T-helper 1 cell treated with Interleukin-12 subunit alpha and Interleukin-12 subunit beta and Interleukin-4 antibody, amounts not matched to agents 30 μg/mL and 1 μg/mL, for 36 hours (primary cell): ENCODE data around the gene MRPL2.

Experiments
- H3K27ac Mint-ChIP-seq: one replicate; pipeline ENCODE4 v1.8.0; 2021; ENCODE audit warnings: mild to moderate bottlenecking, mixed read lengths
- H3K27me3 Mint-ChIP-seq: one replicate; pipeline ENCODE4 v1.8.0; 2021; ENCODE audit warnings: low read depth, mixed read lengths
- H3K36me3 Mint-ChIP-seq: one replicate; pipeline ENCODE4 v1.8.0; 2021; ENCODE audit warnings: low read depth, mixed read lengths
- H3K4me1 Mint-ChIP-seq: one replicate; pipeline ENCODE4 v1.8.0; 2021; ENCODE audit warnings: low read depth, mixed read lengths
- H3K4me3 Mint-ChIP-seq: one replicate; pipeline ENCODE4 v1.8.0; 2021; ENCODE audit warnings: mild to moderate bottlenecking, moderate library complexity, mixed read lengths
- H3K9me3 Mint-ChIP-seq: one replicate; pipeline ENCODE4 v1.8.0; 2021; ENCODE audit warnings: mixed read lengths

Gene MRPL2

DNA sequence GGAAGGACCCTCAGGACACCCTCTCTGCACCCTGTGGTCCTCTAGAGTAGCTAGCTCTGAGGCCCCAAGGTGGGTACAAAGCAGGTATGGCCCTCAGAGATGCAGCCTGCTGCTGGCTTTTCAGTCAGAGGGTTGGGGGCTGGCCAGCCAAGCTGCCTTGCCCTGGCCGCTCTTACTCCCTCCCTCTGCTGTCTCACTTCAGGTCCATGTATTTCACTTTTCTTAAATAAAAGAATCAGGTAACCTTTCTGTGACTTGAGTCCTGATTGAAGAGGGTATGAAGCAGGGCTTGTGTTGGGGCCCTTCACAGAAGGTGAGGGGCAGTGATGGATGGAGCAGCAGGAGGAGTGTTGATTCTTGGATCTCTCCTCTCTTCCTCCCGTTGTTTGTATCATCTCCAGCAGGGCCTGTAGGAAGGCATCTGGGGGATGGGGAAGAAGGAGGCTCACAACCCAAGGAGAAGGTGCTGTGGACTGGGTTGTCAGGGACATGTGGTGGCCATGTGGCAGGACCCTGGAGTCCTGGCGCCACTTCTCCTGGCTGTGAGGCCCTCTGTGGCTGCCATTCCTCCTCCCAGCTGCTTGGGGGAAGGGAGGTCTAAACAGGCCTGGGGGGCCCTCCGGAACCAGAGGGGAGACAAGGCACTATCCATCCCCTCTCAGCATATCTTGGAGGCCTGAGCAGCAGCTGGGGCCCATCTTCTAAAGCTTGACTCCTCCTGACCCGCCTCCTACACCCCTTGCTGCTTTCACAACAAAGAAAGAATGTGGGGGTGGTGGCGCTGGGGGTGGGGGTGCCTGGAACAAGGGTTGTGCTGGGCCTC lies 15.8 kb upstream of the MRPL2 start:
- no peak overlapping the region for H3K27ac Mint-ChIP-seq
- peaks cover 36% of the 10 kb centered on the region for H3K27me3 Mint-ChIP-seq
- no peak overlapping the region for H3K4me3 Mint-ChIP-seq
- no peaks in the 10 kb centered on the region for H3K9me3 Mint-ChIP-seq
- H3K36me3 Mint-ChIP-seq: peaks cover 3% of the 10 kb centered on the region
- H3K4me1 Mint-ChIP-seq: peaks cover 4% of the 10 kb centered on the region

DNA sequence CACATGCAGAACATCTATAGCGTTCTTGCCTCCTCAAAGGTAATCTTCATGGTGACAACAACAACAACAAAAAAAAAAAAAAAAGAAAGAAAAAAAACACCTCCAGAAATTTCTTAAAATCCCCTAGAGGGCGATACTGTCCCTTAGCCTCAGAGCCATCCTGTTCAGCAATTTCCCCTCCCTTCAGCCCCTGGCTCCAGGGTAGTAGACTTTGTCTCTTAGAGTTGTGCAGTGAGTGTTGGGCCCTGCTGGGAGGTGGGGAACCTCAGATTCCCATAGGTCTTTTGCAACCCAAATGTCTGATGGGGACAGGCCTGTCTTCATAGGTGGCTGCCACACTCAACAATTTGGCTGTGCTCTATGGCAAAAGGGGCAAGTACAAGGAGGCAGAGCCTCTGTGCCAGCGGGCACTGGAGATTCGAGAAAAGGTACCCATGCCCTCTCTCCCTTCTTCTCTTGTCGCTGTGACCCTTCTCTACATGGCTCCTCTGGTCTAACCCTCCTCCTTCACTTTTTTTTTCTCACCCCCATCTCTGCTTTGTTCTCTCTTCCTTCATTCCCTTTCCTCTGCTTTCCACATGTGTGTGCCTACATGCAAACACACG lies 10.9 kb upstream of the MRPL2 start:
- Mint-ChIP-seq H3K27ac (no peak overlapping the region), H3K36me3 (peaks cover 3% of the 10 kb centered on the region)

DNA sequence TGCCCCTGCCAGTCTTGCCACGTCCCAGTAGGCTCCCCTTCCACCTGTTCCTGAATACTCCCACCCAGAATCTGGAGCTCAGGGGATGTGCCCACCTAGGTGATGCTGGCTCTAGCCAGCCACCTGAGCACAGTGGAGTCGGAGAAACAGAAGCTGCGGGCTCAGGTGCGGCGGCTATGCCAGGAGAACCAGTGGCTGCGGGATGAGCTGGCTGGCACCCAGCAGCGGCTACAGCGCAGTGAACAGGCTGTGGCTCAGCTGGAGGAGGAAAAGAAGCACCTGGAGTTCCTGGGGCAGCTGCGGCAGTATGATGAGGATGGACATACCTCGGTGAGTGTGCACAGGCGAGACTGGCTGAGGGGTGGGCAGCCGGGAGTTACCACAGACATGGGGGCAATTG lies 3.6 kb upstream of the MRPL2 start:
- H3K9me3 Mint-ChIP-seq: no peaks in the 10 kb centered on the region
- H3K4me3 Mint-ChIP-seq: no peak overlapping the region
- peaks cover 6% of the 10 kb centered on the region for H3K36me3 Mint-ChIP-seq
- H3K27ac Mint-ChIP-seq: no peak overlapping the region
- no peaks in the 10 kb centered on the region for H3K27me3 Mint-ChIP-seq
- peaks cover 23% of the 10 kb centered on the region for H3K4me1 Mint-ChIP-seq

More for the DNA sequence above, 10.9 kb upstream of the MRPL2 start:
- no peak overlapping the region for H3K4me3 Mint-ChIP-seq
- H3K9me3 Mint-ChIP-seq: no peaks in the 10 kb centered on the region
- peaks cover 4% of the 10 kb centered on the region for H3K27me3 Mint-ChIP-seq
- peaks cover 4% of the 10 kb centered on the region for H3K4me1 Mint-ChIP-seq

DNA sequence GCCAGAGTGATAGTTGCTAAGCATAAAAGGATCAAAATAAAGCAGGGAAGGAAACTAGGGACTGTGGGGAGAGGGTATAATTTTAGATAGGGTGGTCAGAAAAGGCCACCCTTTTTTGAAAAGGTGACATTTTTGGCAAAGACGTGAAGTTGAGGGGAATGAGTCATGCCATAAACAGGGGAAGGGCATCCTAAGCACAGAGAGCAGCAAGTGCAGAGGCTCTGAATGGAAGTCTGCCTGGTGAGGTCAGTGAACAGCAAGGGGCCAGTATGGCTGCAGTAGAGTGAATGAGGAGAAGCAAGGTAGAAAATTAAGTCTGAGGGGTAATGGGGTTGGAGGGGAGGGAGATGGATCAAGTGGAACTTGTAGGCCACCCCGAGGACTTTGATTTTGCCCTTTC lies 2.6 kb upstream of the MRPL2 start:
- Mint-ChIP-seq H3K36me3 (peaks cover 9% of the 10 kb centered on the region), H3K27ac (no peak overlapping the region), H3K27me3 (no peaks in the 10 kb centered on the region), H3K9me3 (no peaks in the 10 kb centered on the region), H3K4me3 (no peak overlapping the region), H3K4me1 (peaks cover 23% of the 10 kb centered on the region)

DNA sequence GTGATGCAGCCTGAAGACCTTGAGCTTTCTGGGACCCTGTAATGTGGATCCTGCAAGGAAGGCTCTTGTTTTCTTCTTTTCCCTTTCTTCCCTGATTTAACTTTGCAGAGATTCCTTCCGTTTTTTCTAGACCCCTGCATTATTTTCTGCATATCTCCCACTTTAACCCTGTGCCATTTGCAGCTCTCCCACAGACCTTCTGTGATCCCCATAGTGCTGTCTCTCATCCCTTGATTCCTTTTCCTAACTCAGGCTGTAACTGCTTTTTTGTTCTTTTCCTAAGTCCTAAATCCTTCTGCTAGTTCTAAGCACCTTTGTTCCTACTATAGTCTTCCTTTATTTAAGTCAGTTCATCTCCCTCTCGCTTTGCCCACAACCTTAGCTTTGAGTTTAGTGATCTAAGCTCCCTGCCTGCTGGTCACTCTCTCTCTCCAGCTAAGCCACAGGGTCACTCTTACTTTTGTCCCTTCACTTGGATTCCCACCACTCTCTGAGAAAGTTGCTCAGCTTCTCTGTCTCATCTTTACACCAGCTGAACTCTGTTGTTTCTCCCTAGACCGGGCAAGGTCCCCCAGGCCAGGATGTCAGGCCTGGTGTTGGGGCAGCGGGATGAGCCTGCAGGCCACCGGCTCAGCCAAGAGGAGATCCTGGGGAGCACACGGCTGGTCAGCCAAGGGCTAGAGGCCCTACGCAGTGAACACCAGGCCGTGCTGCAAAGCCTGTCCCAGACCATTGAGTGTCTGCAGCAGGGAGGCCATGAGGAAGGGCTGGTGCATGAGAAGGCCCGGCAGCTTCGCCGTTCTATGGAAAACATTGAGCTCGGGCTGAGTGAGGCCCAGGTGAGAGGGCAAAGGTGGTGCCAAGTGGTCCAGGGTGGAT lies 1.8 kb upstream of the MRPL2 start:
- peaks cover 13% of the 10 kb centered on the region for H3K36me3 Mint-ChIP-seq

DNA sequence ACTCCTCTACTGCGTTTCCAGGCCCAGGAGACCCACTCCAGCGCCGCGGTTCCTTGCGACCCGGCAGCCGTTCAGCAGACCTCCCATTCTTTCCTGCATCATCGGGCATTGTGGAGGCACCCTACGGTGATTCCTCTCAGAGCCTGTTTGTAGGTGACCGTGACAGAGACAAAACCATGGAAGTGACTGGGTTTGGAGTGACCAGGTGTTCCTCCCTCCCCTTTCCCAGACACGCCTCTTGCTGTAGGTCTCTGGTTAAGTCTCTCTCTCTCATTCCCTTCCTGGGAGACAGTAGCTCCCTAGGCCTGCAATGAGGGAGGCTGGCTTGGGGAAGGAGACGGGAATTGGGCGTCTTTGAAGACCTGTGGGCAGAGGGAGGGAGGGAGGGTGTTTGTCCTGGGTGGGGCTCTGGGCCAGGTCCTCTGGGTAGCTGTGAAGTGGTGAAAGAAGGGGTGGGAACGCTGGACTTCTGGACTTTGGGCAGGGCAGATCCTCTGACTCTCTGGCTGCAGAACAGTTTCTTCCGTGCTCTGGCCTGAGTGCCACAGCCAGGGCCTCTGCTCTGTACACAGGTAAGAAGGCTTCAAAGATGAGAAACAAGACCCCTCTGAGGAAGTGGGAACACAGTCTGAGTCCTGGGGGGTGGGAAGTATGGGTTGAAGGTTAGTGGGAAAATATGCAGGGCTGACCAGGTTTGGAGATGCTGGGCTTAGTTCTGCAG lies 960 bp upstream of the MRPL2 start:
- Mint-ChIP-seq H3K9me3 (no peaks in the 10 kb centered on the region), H3K4me1 (peaks cover 23% of the 10 kb centered on the region), H3K4me3 (peak overlapping the region; percentile 89), H3K27me3 (no peaks in the 10 kb centered on the region), H3K27ac (peak overlapping the region; percentile 95), H3K36me3 (peaks cover 17% of the 10 kb centered on the region)

More for the DNA sequence above, 1.8 kb upstream of the MRPL2 start:
- Mint-ChIP-seq H3K27me3 (no peaks in the 10 kb centered on the region), H3K27ac (peak overlapping the region; percentile 58), H3K4me3 (peak overlapping the region; percentile 89), H3K4me1 (peaks cover 23% of the 10 kb centered on the region), H3K9me3 (no peaks in the 10 kb centered on the region)

DNA sequence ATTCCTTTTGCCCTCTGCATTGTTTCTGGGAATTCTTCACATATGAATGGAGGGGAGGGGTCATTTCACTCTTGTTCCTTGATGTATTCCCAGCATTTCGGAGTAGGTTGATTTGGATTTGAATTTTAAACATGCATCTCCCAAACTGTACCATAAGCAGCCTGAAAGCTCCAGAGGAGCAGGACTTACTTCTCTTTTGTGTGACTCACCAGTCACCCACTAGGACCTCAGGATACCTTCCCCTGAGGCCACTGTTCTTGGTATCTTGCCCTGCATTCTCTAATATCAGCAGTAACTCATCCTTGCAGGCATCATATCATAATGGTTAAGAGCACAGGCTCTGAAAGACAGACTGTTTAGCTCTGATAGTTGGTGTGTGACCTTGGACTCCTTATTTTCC lies 703 bp downstream of the MRPL2 start:
- Mint-ChIP-seq H3K4me1 (peaks cover 28% of the 10 kb centered on the region), H3K36me3 (peaks cover 22% of the 10 kb centered on the region), H3K9me3 (no peaks in the 10 kb centered on the region), H3K4me3 (peak overlapping the region; percentile 89), H3K27ac (peak overlapping the region; percentile 95), H3K27me3 (no peaks in the 10 kb centered on the region)

DNA sequence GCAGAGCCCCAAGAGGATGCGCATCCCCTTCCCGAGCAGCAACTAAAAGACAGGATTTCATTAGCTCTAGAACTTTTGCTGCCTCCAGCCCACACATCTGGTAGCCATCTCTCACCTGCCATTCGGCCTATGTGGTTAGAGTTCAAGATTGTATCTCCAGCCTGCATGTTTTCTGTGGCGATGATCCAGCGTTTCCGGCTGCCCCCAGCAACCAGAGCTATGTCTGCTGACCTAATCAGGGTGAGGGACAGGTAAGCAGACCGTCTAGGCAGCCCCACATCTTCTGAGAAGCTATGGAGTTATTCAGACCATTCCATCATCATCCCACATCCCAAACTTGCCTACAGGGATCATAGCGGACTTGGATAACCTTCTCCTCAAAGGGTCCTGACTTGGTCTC lies 3.3 kb downstream of the MRPL2 start:
- H3K36me3 Mint-ChIP-seq: peaks cover 20% of the 10 kb centered on the region
- no peaks in the 10 kb centered on the region for H3K9me3 Mint-ChIP-seq
- no peak overlapping the region for H3K4me3 Mint-ChIP-seq
- H3K27ac Mint-ChIP-seq: peak overlapping the region; percentile 41
- peaks cover 41% of the 10 kb centered on the region for H3K4me1 Mint-ChIP-seq
- no peaks in the 10 kb centered on the region for H3K27me3 Mint-ChIP-seq

DNA sequence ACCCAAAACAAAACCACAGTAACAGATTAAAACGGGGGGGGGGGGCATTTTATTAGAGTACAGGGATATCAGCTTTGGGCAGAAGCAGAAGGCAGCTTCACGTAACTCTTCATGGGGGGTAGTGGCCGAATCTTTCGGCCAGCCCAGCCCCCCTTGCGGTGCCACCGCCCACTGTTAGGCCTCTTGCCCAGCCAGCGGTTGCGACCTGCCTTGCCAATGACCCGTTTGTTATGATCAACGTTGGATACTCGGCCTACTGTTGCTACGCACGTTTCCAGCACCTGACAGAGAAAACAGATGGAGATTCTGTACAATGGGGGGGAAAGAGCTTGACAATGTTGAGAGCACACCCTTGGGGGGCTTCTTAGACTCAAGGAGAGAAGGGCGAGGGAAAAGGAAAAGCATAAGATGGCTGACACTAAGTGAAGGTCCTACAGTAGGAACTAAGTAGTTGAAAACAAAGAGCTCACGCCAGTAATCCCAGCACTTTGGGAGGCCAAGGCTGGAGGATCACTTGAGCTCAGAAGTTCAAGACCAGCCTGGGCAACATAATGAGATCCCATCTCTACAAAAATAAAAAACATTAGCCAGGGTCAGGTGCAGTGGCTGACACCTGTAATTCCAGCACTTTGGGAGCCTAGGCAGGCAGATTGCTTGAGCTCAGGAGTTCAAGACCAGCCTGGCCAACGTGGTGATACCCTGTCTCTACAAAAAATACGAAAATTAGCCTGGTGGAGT lies 4.9 kb downstream of the MRPL2 start:
- Mint-ChIP-seq H3K27ac (peak overlapping the region; percentile 98), H3K36me3 (peaks cover 30% of the 10 kb centered on the region), H3K4me1 (peaks cover 34% of the 10 kb centered on the region), H3K9me3 (no peaks in the 10 kb centered on the region), H3K4me3 (peak overlapping the region; percentile 98), H3K27me3 (no peaks in the 10 kb centered on the region)

DNA sequence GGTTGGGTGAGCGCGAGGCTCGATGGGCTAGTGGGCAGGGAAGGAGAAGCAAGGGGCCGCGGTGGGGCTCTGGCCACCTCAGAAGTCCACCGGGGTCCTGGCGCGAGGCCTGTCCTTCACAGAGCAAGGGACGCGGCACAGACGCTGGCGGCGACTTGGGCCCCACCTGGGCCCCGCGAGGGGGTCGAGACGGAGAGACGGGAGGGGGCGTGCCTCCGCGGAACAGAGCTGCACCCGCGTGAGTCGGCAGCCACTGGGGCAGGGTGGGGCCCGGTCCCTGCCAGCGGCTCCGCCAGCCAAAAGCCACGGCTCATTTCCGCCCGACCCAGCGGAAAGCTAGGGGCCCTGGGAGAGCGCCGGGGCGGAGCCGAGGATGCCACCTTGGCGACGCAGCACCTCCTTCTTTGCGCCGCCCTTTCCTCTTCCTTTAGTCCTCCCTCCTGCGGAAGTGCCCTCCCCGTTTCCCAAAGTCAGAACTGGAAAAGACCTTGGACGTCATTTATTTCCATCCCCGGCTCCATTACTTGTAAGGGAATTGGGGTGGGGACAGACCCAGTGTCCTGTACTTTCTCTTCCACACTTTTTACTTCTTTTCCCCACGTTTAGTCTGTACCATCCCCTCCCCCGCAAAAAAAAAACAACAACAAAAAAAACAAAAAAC lies 5.6 kb downstream of the MRPL2 start, which contains the start of gene CUL7:
Gene CUL7, minus strand, starts transcription at position 307 of the 661 bp plus-strand sequence. CDS start 1,063 bp downstream, outside the sequence.
- no peaks in the 10 kb centered on the region for H3K27me3 Mint-ChIP-seq
- peak within 1 kb of the TSS; percentile 98 for H3K4me3 Mint-ChIP-seq
- peak within 1 kb of the TSS; percentile 98 for H3K27ac Mint-ChIP-seq
- peaks cover 32% of the 10 kb centered on the region for H3K4me1 Mint-ChIP-seq
- no peaks in the 10 kb centered on the region for H3K9me3 Mint-ChIP-seq
- peaks cover 34% of the 10 kb centered on the region for H3K36me3 Mint-ChIP-seq

DNA sequence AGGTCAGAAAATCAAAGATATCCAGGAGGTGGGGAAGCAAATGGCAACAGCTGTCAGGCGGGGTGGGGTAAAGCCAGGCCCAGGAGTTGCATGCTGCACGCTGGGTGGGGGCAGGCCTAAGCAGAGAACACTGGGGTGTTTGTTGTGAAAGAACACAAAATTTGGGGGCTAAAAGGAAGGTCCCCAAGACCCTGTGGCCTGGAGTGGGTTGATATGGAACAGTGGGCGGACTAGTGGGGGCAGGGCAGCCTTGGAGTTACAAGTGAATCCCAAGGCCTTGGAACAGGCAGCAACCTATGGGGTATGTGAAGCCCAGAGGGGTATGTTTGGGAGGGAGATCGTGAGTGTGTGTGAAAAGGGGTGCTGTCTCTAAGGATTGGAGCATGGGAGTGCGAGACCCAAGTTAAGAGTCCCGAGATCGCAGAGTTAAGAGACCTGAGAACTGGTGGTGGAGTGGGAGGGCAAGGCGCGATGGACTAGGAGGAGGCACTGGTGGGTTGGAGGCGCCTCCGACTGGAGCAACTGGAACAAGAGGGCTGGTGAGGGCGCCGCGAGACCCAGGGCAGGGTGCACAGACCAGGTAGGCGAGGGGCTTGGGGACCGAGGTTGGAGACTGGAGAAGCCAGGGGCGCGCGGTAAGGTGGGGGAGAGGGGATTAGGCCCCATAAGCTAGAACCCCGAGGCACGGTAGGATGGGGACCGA lies 6.2 kb downstream of the MRPL2 start:
- Mint-ChIP-seq H3K4me1 (peaks cover 25% of the 10 kb centered on the region), H3K36me3 (peaks cover 34% of the 10 kb centered on the region), H3K4me3 (peak overlapping the region; percentile 98), H3K27ac (peak overlapping the region; percentile 98), H3K9me3 (no peaks in the 10 kb centered on the region), H3K27me3 (no peaks in the 10 kb centered on the region)

DNA sequence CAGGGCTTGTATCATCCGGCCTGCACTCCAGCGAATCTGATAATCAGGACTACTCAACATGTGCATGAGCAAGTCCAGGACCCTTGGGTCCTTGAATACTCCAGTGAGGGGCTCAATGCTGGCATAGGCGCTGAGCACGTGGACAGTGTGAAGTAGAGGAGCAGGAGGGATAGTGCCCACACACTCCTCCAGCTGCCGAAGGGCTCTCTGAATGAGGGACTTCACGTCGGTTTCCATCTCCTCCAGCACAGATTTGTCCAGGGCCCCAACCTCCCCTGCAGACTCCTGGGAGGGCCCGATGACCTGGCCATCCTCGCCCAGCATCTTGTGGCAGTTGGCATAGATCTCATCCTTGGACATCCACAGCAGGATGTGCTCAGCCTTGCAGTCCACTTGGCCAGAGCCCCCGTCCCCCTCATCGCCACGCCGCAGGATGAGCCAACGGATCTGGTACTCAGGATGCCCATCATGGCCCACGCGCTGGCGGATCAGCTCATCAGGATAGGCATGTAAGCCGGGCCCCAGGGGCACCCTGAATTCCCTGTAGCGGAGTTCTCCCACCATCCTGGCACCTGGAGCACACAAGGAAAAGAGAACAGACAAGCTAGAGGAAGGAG lies 6.9 kb downstream of the MRPL2 start:
- Mint-ChIP-seq H3K4me3 (peak overlapping the region; percentile 98), H3K36me3 (peaks cover 28% of the 10 kb centered on the region), H3K9me3 (no peaks in the 10 kb centered on the region), H3K4me1 (peaks cover 23% of the 10 kb centered on the region), H3K27ac (peak overlapping the region; percentile 98), H3K27me3 (no peaks in the 10 kb centered on the region)
